Measurements from ENCODE around the gene RALBP1.

GRCh38 chr18:9522952-9523351 is 47.6 kb downstream of the RALBP1 start:
- TF ChIP-seq POLR2AphosphoS5 (IDR thresholded peaks at IDR 0.05) (no peak), CTCF (IDR thresholded peaks at IDR 0.05) (no peak), EP300 (IDR thresholded peaks at IDR 0.05) (no peak)
